ENCODE results near the gene SLC9C2.

DNA sequence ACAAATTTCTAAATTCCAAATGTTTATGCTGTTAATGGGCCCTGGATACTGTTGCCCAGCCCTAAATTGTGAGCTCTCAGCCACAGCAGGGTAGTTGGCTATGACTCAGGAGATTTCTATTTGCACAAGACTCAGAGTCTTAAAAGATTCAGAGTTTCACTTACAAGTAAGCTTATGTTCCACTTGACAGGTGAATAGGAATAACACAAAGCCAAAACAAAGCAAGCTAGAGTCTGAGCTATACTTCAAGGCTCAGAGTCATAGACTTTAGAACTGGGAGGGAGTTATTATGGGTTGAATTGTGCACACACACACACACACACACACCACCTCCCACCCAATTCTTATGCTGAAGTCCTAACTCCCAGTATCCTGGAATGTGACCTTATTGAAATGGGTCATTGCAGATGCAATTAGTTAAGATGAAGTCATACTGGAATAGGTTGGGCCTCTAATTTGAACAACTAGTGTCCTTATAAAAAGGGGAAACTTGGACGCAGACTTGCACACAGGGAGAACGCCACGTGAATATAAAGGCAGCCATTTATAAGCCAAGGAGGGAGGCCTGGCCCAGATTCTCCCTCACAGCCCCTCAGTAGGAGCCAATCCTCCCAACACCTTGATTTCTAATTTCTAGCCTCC, 95.5 kb downstream of the SLC9C2 start:
- no peak for TF ChIP-seq EZH2phosphoT487 (IDR thresholded peaks at IDR 0.05; ENCODE audit: low read length)
- TF ChIP-seq, protein P1, sequence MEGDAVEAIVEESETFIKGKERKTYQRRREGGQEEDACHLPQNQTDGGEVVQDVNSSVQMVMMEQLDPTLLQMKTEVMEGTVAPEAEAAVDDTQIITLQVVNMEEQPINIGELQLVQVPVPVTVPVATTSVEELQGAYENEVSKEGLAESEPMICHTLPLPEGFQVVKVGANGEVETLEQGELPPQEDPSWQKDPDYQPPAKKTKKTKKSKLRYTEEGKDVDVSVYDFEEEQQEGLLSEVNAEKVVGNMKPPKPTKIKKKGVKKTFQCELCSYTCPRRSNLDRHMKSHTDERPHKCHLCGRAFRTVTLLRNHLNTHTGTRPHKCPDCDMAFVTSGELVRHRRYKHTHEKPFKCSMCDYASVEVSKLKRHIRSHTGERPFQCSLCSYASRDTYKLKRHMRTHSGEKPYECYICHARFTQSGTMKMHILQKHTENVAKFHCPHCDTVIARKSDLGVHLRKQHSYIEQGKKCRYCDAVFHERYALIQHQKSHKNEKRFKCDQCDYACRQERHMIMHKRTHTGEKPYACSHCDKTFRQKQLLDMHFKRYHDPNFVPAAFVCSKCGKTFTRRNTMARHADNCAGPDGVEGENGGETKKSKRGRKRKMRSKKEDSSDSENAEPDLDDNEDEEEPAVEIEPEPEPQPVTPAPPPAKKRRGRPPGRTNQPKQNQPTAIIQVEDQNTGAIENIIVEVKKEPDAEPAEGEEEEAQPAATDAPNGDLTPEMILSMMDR (IDR thresholded peaks at IDR 0.05; ENCODE audit: low read length), result no peak

All from MM.1S (cell line).